ENCODE data around the gene KRTAP5-10.

GRCh38 chr11:71563406-71563805 lies 2.0 kb upstream of the KRTAP5-10 start:
- TF ChIP-seq PBX3 (CRISPR knock-in tag; IDR thresholded peaks at IDR 0.05): no peak
- TF ChIP-seq CTCF (tag by site-specific recombination; IDR thresholded peaks at IDR 0.05): no peak
- no peak for TF ChIP-seq ZSCAN5A (tag by site-specific recombination; IDR thresholded peaks at IDR 0.05)
- TF ChIP-seq YY1 (tag by site-specific recombination; IDR thresholded peaks at IDR 0.05): no peak
- no peak for TF ChIP-seq REST (tag by site-specific recombination; IDR thresholded peaks at IDR 0.05)
- TF ChIP-seq ZSCAN16 (tag by site-specific recombination; IDR thresholded peaks at IDR 0.05): no peak
- TF ChIP-seq ZNF777 (tag by site-specific recombination; IDR thresholded peaks at IDR 0.05; ENCODE audit: borderline replicate concordance): no peak
